Measurements from ENCODE around the gene ARHGAP4. TPM values are rescaled to one million over a fixed set of nuclear protein-coding genes. Genes with fewer than 3 reads are reported as not detected.

The ARHGAP4 gene
- total and polyA plus RNA-seq, 2 of the 4 experiments (the other 2 are of a cell fraction): 0.18 to 0.72 TPM

DNA sequence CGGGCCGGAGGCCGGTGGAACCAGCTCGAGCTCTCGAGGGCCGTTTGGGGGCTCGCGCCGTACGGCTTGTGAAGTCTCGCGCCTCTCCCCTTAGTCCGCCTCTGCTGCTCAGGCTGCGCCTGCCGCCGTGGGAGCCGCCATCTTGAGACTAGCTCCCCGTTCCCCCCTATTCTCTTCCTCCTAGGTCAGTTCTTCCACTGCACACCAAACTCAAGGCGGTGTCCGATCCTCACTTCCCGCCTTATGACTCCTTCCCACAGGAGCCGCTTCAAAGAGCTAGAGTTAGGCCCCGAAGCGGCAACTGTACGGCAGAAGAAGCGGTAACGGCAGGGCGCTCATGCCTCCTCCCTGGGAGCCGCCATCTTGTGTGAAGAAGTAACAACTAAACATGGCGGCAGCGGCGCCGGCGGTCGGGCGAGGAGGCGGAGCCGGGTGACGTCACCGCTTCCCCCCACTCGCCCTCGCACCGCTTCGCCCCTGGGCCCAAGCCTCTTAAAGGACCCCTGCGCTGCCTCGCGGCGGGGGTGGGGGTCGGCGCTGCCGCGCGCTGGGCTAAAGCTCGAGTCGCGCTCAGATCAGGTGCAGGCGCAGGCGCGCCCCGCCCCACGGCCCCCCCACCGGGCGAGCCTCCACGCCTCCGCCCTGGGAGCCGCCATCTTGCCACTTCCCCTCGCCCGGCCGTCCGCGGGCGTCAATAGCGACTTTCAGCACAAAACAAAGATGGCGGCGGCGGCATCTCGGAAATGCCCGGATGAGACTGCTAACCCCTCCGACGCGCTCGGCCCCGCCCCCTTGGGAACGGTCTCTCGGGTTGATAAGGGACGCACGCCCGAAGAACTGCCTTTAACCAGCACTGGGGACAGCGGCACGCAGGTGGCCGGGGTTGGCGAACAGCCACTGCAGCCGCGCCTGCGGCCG, 45.6 kb upstream of the ARHGAP4 start, which contains the start of gene HCFC1:
TSS of gene HCFC1 (minus strand) at position 369 of the 918 bp plus-strand sequence. CDS start 978 bp downstream, outside the sequence.
- POLR2A ChIA-PET (ENCODE audit: unreplicated experiment): interaction anchor here (0.5 to 0.8 kb wide), 3 partner anchors 69 to 356 kb away, joined by 3 to 13 read pairs (median 5); no protein-coding TSS in a partner anchor
- H2BK15ac ChIP-seq (ENCODE audit: low read depth, low read length): peak within 1 kb of the TSS; percentile 83; the same call in 2 of the 3 replicates
- peak within 1 kb of the TSS; percentile 99 for H3K56ac ChIP-seq (ENCODE audit: extremely low read depth, insufficient read depth, low read length)
- peak within 1 kb of the TSS; percentile 93 for H2BK120ac ChIP-seq (ENCODE audit: low read depth, low read length)
- H3K27ac ChIP-seq (ENCODE audit: insufficient read depth, low read length): peak within 1 kb of the TSS; percentile 100
- peak within 1 kb of the TSS; percentile 99 for H3K4ac ChIP-seq (ENCODE audit: low read depth, low read length)
- intact Hi-C loops (cut with micrococcal nuclease): loop anchor here (2.0 kb wide), 1 partner anchor 75 kb away; no protein-coding TSS in a partner anchor
- peak; percentile 84 for DNase-seq
- CTCF ChIA-PET: no interaction called here
- H3K23ac ChIP-seq (ENCODE audit: low read depth, low read length): peak within 1 kb of the TSS; percentile 99
- H3K9me1 ChIP-seq (ENCODE audit: insufficient read depth, low read length): peaks cover 9% of the 10 kb centered on the region; the same call in 1 of the 2 replicates
- peak within 1 kb of the TSS; percentile 96 for H4K5ac ChIP-seq (ENCODE audit: low read depth, low read length)
- H3K27me3 ChIP-seq (ENCODE audit: control insufficient read depth, insufficient read depth, low read length): no peaks in the 10 kb centered on the region
- H3K4me2 ChIP-seq (ENCODE audit: low read depth, low read length): peak within 1 kb of the TSS; percentile 93
- peaks cover 14 to 33% of the 10 kb centered on the region in 2 experiments; a peak in 2 of 4 replicates for H3K79me1 ChIP-seq (ENCODE audit: low read depth in 1 of 2, low read length in 2 of 2)
- peak within 1 kb of the TSS; percentile 99 for H2AFZ ChIP-seq (replicated peaks; ENCODE audit: low read length, poor library complexity)
- H3K9ac ChIP-seq (ENCODE audit: low read depth, low read length): peak within 1 kb of the TSS; percentile 99
- H4K8ac ChIP-seq (ENCODE audit: low read depth in 2 of 2, low read length in 2 of 2): peak within 1 kb of the TSS; percentile 95 to 99
- peak within 1 kb of the TSS; percentile 100 for H4K91ac ChIP-seq (ENCODE audit: insufficient read depth, low read depth, low read length)
- H2BK20ac ChIP-seq (ENCODE audit: low read depth, low read length): no peak within 1 kb of the TSS; the same call in 1 of the 2 replicates
- no peaks in the 10 kb centered on the region for H3K36me3 ChIP-seq (ENCODE audit: control insufficient read depth, insufficient read depth, low read length)
- peak; percentile 40 for ATAC-seq (ENCODE audit: low read depth)
- 32% methylated on average over 31 of the region's 96 CpGs; no CpG with 5 or more reads in 1 of the 2 experiments for WGBS, 2 experiments (ENCODE audit: extremely low coverage in 2 of 2, insufficient read length in 1 of 2)
- H3K4me1 ChIP-seq (ENCODE audit: control insufficient read depth, insufficient read depth, low read length): peaks cover 19% of the 10 kb centered on the region
- H4K20me1 ChIP-seq (ENCODE audit: insufficient read depth, low read length): peaks cover 41% of the 10 kb centered on the region
- H3K18ac ChIP-seq (ENCODE audit: low read depth, low read length): peak within 1 kb of the TSS; percentile 93
- dilution Hi-C loops (cut with HindIII; ENCODE audit: low sequenced_read_pairs, unreplicated experiment): no loop called here
- H3K9me3 ChIP-seq (ENCODE audit: control insufficient read depth, insufficient read depth, low read length): no peaks in the 10 kb centered on the region
- H2AK5ac ChIP-seq (ENCODE audit: low read depth, low read length): peak within 1 kb of the TSS; percentile 100
- peak within 1 kb of the TSS; percentile 99 for H2BK5ac ChIP-seq (ENCODE audit: low read depth, low read length, poor library complexity, severe bottlenecking)
- no TSS peak for BruUV-seq (replicated peaks)
- in situ Hi-C loops (cut with MboI; ENCODE audit: low sequenced_read_pairs): no loop called here
- H2AK9ac ChIP-seq (replicated peaks; ENCODE audit: low read depth, low read length, poor library complexity): peak within 1 kb of the TSS; percentile 100
- peak within 1 kb of the TSS; percentile 96 for H3K4me3 ChIP-seq (ENCODE audit: insufficient read depth, low read depth, low read length)
- peak within 1 kb of the TSS; percentile 100 for H3K14ac ChIP-seq (replicated peaks; ENCODE audit: low read depth, low read length)
- no peak for TF ChIP-seq NFE2L2 (IDR thresholded peaks at IDR 0.05; ENCODE audit: low read depth, low read length)
- TF ChIP-seq, protein P1, sequence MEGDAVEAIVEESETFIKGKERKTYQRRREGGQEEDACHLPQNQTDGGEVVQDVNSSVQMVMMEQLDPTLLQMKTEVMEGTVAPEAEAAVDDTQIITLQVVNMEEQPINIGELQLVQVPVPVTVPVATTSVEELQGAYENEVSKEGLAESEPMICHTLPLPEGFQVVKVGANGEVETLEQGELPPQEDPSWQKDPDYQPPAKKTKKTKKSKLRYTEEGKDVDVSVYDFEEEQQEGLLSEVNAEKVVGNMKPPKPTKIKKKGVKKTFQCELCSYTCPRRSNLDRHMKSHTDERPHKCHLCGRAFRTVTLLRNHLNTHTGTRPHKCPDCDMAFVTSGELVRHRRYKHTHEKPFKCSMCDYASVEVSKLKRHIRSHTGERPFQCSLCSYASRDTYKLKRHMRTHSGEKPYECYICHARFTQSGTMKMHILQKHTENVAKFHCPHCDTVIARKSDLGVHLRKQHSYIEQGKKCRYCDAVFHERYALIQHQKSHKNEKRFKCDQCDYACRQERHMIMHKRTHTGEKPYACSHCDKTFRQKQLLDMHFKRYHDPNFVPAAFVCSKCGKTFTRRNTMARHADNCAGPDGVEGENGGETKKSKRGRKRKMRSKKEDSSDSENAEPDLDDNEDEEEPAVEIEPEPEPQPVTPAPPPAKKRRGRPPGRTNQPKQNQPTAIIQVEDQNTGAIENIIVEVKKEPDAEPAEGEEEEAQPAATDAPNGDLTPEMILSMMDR (conservative IDR thresholded peaks at IDR 0.05; ENCODE audit: low read depth, low read length): no peak
- peak; percentile 57; the same call in 1 of the 2 replicates for TF ChIP-seq MXI1 (IDR thresholded peaks at IDR 0.05; ENCODE audit: borderline replicate concordance, low read depth, low read length)
- TF ChIP-seq, protein P2, sequence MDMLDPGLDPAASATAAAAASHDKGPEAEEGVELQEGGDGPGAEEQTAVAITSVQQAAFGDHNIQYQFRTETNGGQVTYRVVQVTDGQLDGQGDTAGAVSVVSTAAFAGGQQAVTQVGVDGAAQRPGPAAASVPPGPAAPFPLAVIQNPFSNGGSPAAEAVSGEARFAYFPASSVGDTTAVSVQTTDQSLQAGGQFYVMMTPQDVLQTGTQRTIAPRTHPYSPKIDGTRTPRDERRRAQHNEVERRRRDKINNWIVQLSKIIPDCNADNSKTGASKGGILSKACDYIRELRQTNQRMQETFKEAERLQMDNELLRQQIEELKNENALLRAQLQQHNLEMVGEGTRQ (IDR thresholded peaks at IDR 0.05; ENCODE audit: low read depth, low read length): no peak
- TF ChIP-seq RFX5 (IDR thresholded peaks at IDR 0.05; ENCODE audit: low read depth, low read length): no peak
- TF ChIP-seq RAD21 (IDR thresholded peaks at IDR 0.05; ENCODE audit: low read length): no peak
- TF ChIP-seq CEBPB (IDR thresholded peaks at IDR 0.05; ENCODE audit: low read depth, low read length): no peak
- TF ChIP-seq CHD1 (IDR thresholded peaks at IDR 0.05; ENCODE audit: low read depth, low read length): no peak
- peak; percentile 82 for TF ChIP-seq POLR2A (IDR thresholded peaks at IDR 0.05; ENCODE audit: low read depth, low read length)
- TF ChIP-seq SMC3 (IDR thresholded peaks at IDR 0.05; ENCODE audit: low read depth, low read length): no peak
- TF ChIP-seq MAFK (IDR thresholded peaks at IDR 0.05; ENCODE audit: low read depth, low read length): no peak
- TF ChIP-seq MAZ (IDR thresholded peaks at IDR 0.05; ENCODE audit: borderline replicate concordance, low read depth, low read length): no peak; the same call in none of the 2 replicates
- no peak for TF ChIP-seq RCOR1 (IDR thresholded peaks at IDR 0.05; ENCODE audit: insufficient replicate concordance, low read length)

Data from IMR-90 (cell line).